IMR-90 (cell line): Measurements from ENCODE around the gene RAC3. TPM values are rescaled to one million over a fixed set of nuclear protein-coding genes. Genes with fewer than 3 reads are reported as not detected.

Experiments used
- ATAC-seq: fragments of 200-7000 bp; cut with Tn5 transposase; 2 replicates; pipeline ENCODE4 v1.9.1; 2020; ENCODE audit warnings: low read depth, mild to moderate bottlenecking, moderate library complexity
- BruUV-seq: library from RNA; stranded (reverse); fragments of 400-500 nt; replicated peaks from 2 replicates; lab custom pipeline; 2021; lab: Mats Ljungman, UMichigan
- CTCF ChIA-PET: fragments of 300-600 bp; formaldehyde crosslinking; extraction: SDS; loops from one replicate; lab custom pipeline; 2021; ENCODE audit warnings: antibody characterized with exemption; lab: Yijun Ruan, JAX
- POLR2A ChIA-PET: fragments of 300-600 bp; sonication (Branson Sonifier 250); formaldehyde crosslinking; loops from one replicate; lab custom pipeline; 2022; ENCODE audit warnings: antibody characterized with exemption; ENCODE audit not compliant: unreplicated experiment; lab: Charles Lee
- DNase-seq: peaks from one replicate; pipeline ENCODE4 v3.0.0; 2013
- H2AFZ ChIP-seq: replicated peaks from 2 replicates; pipeline ENCODE3; 2013; ENCODE audit warnings: low read length, mild to moderate bottlenecking; ENCODE audit not compliant: poor library complexity
- H2AK5ac ChIP-seq: 2 replicates; pipeline ENCODE4 v1.6.1; 2013; ENCODE audit warnings: low read depth, low read length, inconsistent platforms
- H2AK9ac ChIP-seq: replicated peaks from 2 replicates; pipeline ENCODE3; 2013; ENCODE audit warnings: mild to moderate bottlenecking, low read depth, low read length, moderate library complexity; ENCODE audit not compliant: poor library complexity
- H2BK120ac ChIP-seq: 2 replicates; pipeline ENCODE4 v1.6.1; 2013; ENCODE audit warnings: low read depth, low read length, inconsistent platforms
- H2BK15ac ChIP-seq: 3 replicates; pipeline ENCODE4 v1.6.1; 2013; ENCODE audit warnings: low read depth, low read length, inconsistent platforms
- H2BK20ac ChIP-seq: 2 replicates; pipeline ENCODE4 v1.6.1; 2013; ENCODE audit warnings: low read depth, mild to moderate bottlenecking, inconsistent platforms, low read length, moderate library complexity
- H2BK5ac ChIP-seq: 2 replicates; pipeline ENCODE4 v1.6.1; 2013; ENCODE audit warnings: mild to moderate bottlenecking, low read depth, low read length, inconsistent platforms; ENCODE audit not compliant: poor library complexity, severe bottlenecking
- H3K14ac ChIP-seq: replicated peaks from 2 replicates; pipeline ENCODE4 v1.6.1; 2013; ENCODE audit warnings: low read depth, low read length, inconsistent platforms
- H3K18ac ChIP-seq: 2 replicates; pipeline ENCODE4 v1.6.1; 2013; ENCODE audit warnings: low read depth, low read length, control low read depth
- H3K23ac ChIP-seq: 2 replicates; pipeline ENCODE4 v1.6.1; 2013; ENCODE audit warnings: low read depth, low read length, inconsistent platforms
- H3K27ac ChIP-seq: 2 replicates; pipeline ENCODE4 v1.5.1; 2013; ENCODE audit warnings: mild to moderate bottlenecking, control low read depth, low read length; ENCODE audit not compliant: insufficient read depth
- H3K27me3 ChIP-seq: 2 replicates; pipeline ENCODE4 v1.6.1; 2013; ENCODE audit warnings: low read length; ENCODE audit not compliant: control insufficient read depth, insufficient read depth
- H3K36me3 ChIP-seq: 2 replicates; pipeline ENCODE4 v1.6.1; 2013; ENCODE audit warnings: low read length, mixed read lengths; ENCODE audit not compliant: control insufficient read depth, insufficient read depth
- H3K4ac ChIP-seq: 2 replicates; pipeline ENCODE4 v1.6.1; 2013; ENCODE audit warnings: low read depth, low read length, inconsistent platforms
- H3K4me1 ChIP-seq: 2 replicates; pipeline ENCODE4 v1.6.1; 2013; ENCODE audit warnings: low read length, mixed read lengths; ENCODE audit not compliant: control insufficient read depth, insufficient read depth
- H3K4me2 ChIP-seq: 2 replicates; pipeline ENCODE4 v1.6.1; 2013; ENCODE audit warnings: low read depth, mild to moderate bottlenecking, control low read depth, low read length, moderate library complexity
- H3K4me3 ChIP-seq: 2 replicates; pipeline ENCODE4 v1.5.1; 2013; ENCODE audit warnings: low read depth, mild to moderate bottlenecking, control low read depth, low read length, moderate library complexity; ENCODE audit not compliant: insufficient read depth
- H3K56ac ChIP-seq: 2 replicates; pipeline ENCODE4 v1.6.1; 2013; ENCODE audit warnings: low read length, inconsistent platforms; ENCODE audit not compliant: insufficient read depth; ENCODE audit errors: extremely low read depth
- H3K79me1 ChIP-seq, 2 experiments: 2 replicates each; pipeline ENCODE4 v1.6.1; 2013; ENCODE audit warnings: low read length in 2 of 2, inconsistent platforms in 1 of 2, low read depth in 1 of 2
- H3K9ac ChIP-seq: 2 replicates; pipeline ENCODE4 v1.6.1; 2013; ENCODE audit warnings: low read depth, low read length, control low read depth
- H3K9me1 ChIP-seq: 2 replicates; pipeline ENCODE4 v1.6.1; 2013; ENCODE audit warnings: low read length, inconsistent platforms; ENCODE audit not compliant: insufficient read depth
- H3K9me3 ChIP-seq: 2 replicates; pipeline ENCODE4 v1.6.1; 2013; ENCODE audit warnings: low read length; ENCODE audit not compliant: control insufficient read depth, insufficient read depth
- H4K20me1 ChIP-seq: 2 replicates; pipeline ENCODE4 v1.6.1; 2013; ENCODE audit warnings: low read length, inconsistent platforms; ENCODE audit not compliant: insufficient read depth
- H4K5ac ChIP-seq: 2 replicates; pipeline ENCODE4 v1.6.1; 2013; ENCODE audit warnings: mild to moderate bottlenecking, low read depth, low read length, control low read depth
- H4K8ac ChIP-seq, 2 experiments: 2 replicates each; pipeline ENCODE4 v1.6.1; 2013; ENCODE audit warnings: low read depth in 2 of 2, low read length in 2 of 2, control low read depth in 1 of 2, inconsistent platforms in 1 of 2
- H4K91ac ChIP-seq: 2 replicates; pipeline ENCODE4 v1.6.1; 2013; ENCODE audit warnings: low read depth, low read length, inconsistent platforms; ENCODE audit not compliant: insufficient read depth
- BHLHE40 ChIP-seq: fragments of 150-350 bp; IDR thresholded peaks from 2 replicates; pipeline ENCODE4 v1.6.1; 2016; ENCODE audit warnings: mild to moderate bottlenecking, low read depth, low read length
- CEBPB ChIP-seq: IDR thresholded peaks from 2 replicates; pipeline ENCODE4 v1.6.1; 2012; ENCODE audit warnings: low read depth, low read length, improper control_type of control experiment
- CHD1 ChIP-seq: IDR thresholded peaks from 2 replicates; pipeline ENCODE4 v1.6.1; 2012; ENCODE audit warnings: low read depth, low read length, improper control_type of control experiment
- CTCF ChIP-seq: conservative IDR thresholded peaks from 2 replicates; pipeline ENCODE4 v1.5.1; 2012; ENCODE audit warnings: mild to moderate bottlenecking, low read depth, low read length, improper control_type of control experiment
- FOS ChIP-seq: fragments of 150-350 bp; IDR thresholded peaks from 2 replicates; pipeline ENCODE4 v1.6.1; 2016; ENCODE audit warnings: low read depth, low read length
- MAFK ChIP-seq: IDR thresholded peaks from 2 replicates; pipeline ENCODE4 v1.6.1; 2012; ENCODE audit warnings: low read depth, low read length, improper control_type of control experiment
- MAZ ChIP-seq: IDR thresholded peaks from 2 replicates; pipeline ENCODE4 v1.6.1; 2012; ENCODE audit warnings: low read depth, mild to moderate bottlenecking, low read length, improper control_type of control experiment, moderate library complexity, borderline replicate concordance
- MXI1 ChIP-seq: IDR thresholded peaks from 2 replicates; pipeline ENCODE4 v1.6.1; 2012; ENCODE audit warnings: low read depth, mild to moderate bottlenecking, low read length, moderate library complexity, borderline replicate concordance
- NFE2L2 ChIP-seq: fragments of 150-350 bp; IDR thresholded peaks from 2 replicates; pipeline ENCODE4 v1.6.1; 2016; ENCODE audit warnings: low read depth, mild to moderate bottlenecking, low read length
- POLR2A ChIP-seq: IDR thresholded peaks from 2 replicates; pipeline ENCODE4 v1.6.1; 2012; ENCODE audit warnings: mild to moderate bottlenecking, low read depth, low read length
- RAD21 ChIP-seq: IDR thresholded peaks from 2 replicates; pipeline ENCODE4 v1.6.1; 2012; ENCODE audit warnings: low read length, improper control_type of control experiment
- RCOR1 ChIP-seq: IDR thresholded peaks from 2 replicates; pipeline ENCODE4 v1.6.1; 2012; ENCODE audit warnings: mild to moderate bottlenecking, low read length, improper control_type of control experiment; ENCODE audit not compliant: insufficient replicate concordance
- RFX5 ChIP-seq: IDR thresholded peaks from 2 replicates; pipeline ENCODE4 v1.8.0; 2012; ENCODE audit warnings: low read depth, mild to moderate bottlenecking, low read length, moderate library complexity
- SMC3 ChIP-seq: fragments of 150-350 bp; IDR thresholded peaks from 2 replicates; pipeline ENCODE4 v1.6.1; 2016; ENCODE audit warnings: low read depth, mild to moderate bottlenecking, antibody characterized with exemption, low read length, moderate library complexity
- USF2 ChIP-seq: fragments of 150-350 bp; IDR thresholded peaks from 2 replicates; pipeline ENCODE4 v1.6.1; 2017; ENCODE audit warnings: mild to moderate bottlenecking, antibody characterized with exemption, low read length, low read depth
- WGBS, 2 experiments: methylation state at CpG; one replicate each; pipeline versions ENCODE4 v1.1.5 to v1.1.7; 2013; ENCODE audit warnings: missing lambda C conversion rate in 2 of 2; ENCODE audit not compliant: insufficient read length in 1 of 2; ENCODE audit errors: extremely low coverage in 2 of 2; 5-methylcytosine and 5-hydroxymethylcytosine counted together
- dilution Hi-C: fragments of 300-500 bp; cut with HindIII; formaldehyde crosslinking; loops from one replicate; pipeline ENCODE4 v1.14.3; 2018; ENCODE audit warnings: low sequenced_read_pairs; ENCODE audit not compliant: unreplicated experiment
- in situ Hi-C: fragments of 300-500 bp; cut with MboI; formaldehyde crosslinking; loops from 3 replicates; pipeline ENCODE4 v1.14.3; 2019; ENCODE audit warnings: low sequenced_read_pairs, inconsistent platforms, mixed read lengths
- intact Hi-C: fragments of 100-400 bp; cut with micrococcal nuclease; formaldehyde crosslinking; loops from 2 replicates; pipeline ENCODE4 v1.10.0; 2022
- polyA plus RNA-seq, 3 experiments: library from polyadenylated mRNA; depleted of rRNA; stranded (reverse); fragments of >200 nt; gene quantifications; 2 replicates each; pipeline ENCODE4 v1.2.3, GENCODE V29; 2012; ENCODE audit warnings: low replicate concordance in 1 of 3
- total RNA-seq: library from RNA; depleted of rRNA; stranded (reverse); fragments of >200 nt; gene quantifications from 2 replicates; pipeline ENCODE4 v1.2.3, GENCODE V29; 2012
- TF ChIP-seq, protein P1 (sequence below): fragments of 150-350 bp; IDR thresholded peaks from 2 replicates; pipeline ENCODE4 v1.6.1; 2016; ENCODE audit warnings: low read depth, mild to moderate bottlenecking, low read length, moderate library complexity, borderline replicate concordance

The RAC3 gene
- total and polyA plus RNA-seq, 2 of the 4 experiments (the other 2 are of a cell fraction) = 5.7 to 23.4 TPM

- Histone ChIP-seq H3K36me3 (peaks cover 30% of the 10 kb centered on the region), H4K5ac (no peak overlapping the region), H4K91ac (no peak overlapping the region), H3K4me1 (peaks cover 10% of the 10 kb centered on the region), H3K18ac (no peak overlapping the region), H2BK20ac (no peak overlapping the region), H4K20me1 (peaks cover 3% of the 10 kb centered on the region), H3K9me3 (no peaks in the 10 kb centered on the region), H3K14ac (no peak overlapping the region), H2AFZ (no peak overlapping the region), H3K9ac (no peak overlapping the region), H2AK9ac (peak overlapping the region; percentile 70), H2AK5ac (no peak overlapping the region), H3K4me3 (no peak overlapping the region), H3K4ac (no peak overlapping the region), H3K23ac (no peak overlapping the region), H2BK15ac (no peak overlapping the region), H4K8ac (no peak overlapping the region), H3K56ac (no peak overlapping the region), H3K79me1 (peaks cover 10 to 20% of the 10 kb centered on the region in 2 experiments), H3K27me3 (no peaks in the 10 kb centered on the region), H2BK120ac (no peak overlapping the region), H3K4me2 (no peak overlapping the region), H2BK5ac (no peak overlapping the region), H3K27ac (no peak overlapping the region), H3K9me1 (peaks cover 13% of the 10 kb centered on the region)
- ATAC-seq = no peak
- dilution Hi-C loops (no loop called here), in situ Hi-C loops (no loop called here), intact Hi-C loops (no loop called here)
- WGBS, 2 experiments = 96% methylated on average over 13 of the region's 24 CpGs; no CpG with 5 or more reads in 1 of the 2 experiments
- BruUV-seq = no TSS peak
- TF ChIP-seq SMC3 (no peak), RAD21 (no peak), USF2 (no peak), CHD1 (no peak), RFX5 (no peak), RCOR1 (no peak), MAZ (no peak), CTCF (no peak), MXI1 (no peak), BHLHE40 (no peak), NFE2L2 (no peak), POLR2A (no peak), MAFK (no peak), CEBPB (no peak), FOS (no peak)
- TF ChIP-seq, protein P1, sequence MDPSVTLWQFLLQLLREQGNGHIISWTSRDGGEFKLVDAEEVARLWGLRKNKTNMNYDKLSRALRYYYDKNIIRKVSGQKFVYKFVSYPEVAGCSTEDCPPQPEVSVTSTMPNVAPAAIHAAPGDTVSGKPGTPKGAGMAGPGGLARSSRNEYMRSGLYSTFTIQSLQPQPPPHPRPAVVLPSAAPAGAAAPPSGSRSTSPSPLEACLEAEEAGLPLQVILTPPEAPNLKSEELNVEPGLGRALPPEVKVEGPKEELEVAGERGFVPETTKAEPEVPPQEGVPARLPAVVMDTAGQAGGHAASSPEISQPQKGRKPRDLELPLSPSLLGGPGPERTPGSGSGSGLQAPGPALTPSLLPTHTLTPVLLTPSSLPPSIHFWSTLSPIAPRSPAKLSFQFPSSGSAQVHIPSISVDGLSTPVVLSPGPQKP = no peak
- POLR2A ChIA-PET = no interaction called here
- DNase-seq = no peak
- CTCF ChIA-PET = no interaction called here
These were observed 15.9 kb downstream of the RAC3 start for GRCh38 chr17:82047379-82047778.
